ENCODE measurements around the gene ELF2.
A peak's percentile ranks its signal among the peaks of the same experiment; 100 is the strongest.

The ELF2 gene

DNA sequence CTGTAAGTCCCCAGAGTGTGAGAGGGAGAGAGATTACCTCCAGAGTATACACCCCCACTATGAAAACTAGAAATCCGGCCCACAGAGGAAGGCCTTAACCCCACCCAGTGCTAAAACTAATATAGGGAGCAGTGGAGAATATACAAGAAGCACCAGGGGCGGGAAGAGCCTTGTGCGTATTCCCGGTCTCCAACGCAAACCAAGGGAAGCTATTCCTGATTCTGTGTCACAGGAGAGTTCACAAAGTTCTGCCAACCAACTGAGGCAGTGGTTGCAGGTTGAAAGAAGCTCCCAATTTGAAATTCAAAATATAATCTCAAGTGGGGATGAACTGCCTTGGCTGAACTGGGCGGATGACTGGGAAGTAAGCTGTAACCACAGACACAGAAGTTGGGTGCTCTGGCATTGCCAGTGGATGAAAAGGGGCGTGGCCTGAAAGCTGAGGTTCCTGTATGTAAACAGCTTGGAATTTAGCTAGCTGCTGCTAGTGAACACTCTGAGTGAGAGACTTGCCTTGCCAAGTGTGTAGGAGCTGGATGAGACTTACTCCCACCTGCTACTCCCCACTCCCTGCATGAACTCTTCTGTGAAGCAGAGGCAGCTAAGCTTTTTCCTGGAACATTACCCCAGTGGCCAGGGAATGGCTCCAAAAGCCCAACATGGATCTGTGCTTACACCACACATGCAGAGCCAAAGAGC, 32.7 kb downstream of the ELF2 start:
- peak overlapping the region; percentile 11 to 92 (median 42); a peak in 21 of 22 replicates for H3K4me2 ChIP-seq
- H3K27me3 ChIP-seq = no peaks in the 10 kb centered on the region
- H3K4me3 ChIP-seq = no peak overlapping the region
- H3K27ac ChIP-seq = peak overlapping the region in 2 of 11 experiments; percentile 5 to 8; a peak in 2 of 22 replicates
- TF ChIP-seq Cebpa-rat (IDR thresholded peaks at IDR 0.05) = no peak
- peaks cover 18 to 100% (median 42%) of the 10 kb centered on the region in 11 experiments; a peak in 17 of 22 replicates for H4K20me1 ChIP-seq
- H3K9ac ChIP-seq = no peak overlapping the region
- H3K9me3 ChIP-seq (replicated peaks in 1 of 11) = peaks cover 8 to 33% (median 23%) of the 10 kb centered on the region in 11 experiments; a peak in 19 of 22 replicates
- peaks cover 30 to 77% (median 39%) of the 10 kb centered on the region in 10 experiments for H3K4me1 ChIP-seq
- peaks cover 0 to 16% (median 5%) of the 10 kb centered on the region in 11 experiments; a peak in 4 of 22 replicates for H3K36me3 ChIP-seq

DNA sequence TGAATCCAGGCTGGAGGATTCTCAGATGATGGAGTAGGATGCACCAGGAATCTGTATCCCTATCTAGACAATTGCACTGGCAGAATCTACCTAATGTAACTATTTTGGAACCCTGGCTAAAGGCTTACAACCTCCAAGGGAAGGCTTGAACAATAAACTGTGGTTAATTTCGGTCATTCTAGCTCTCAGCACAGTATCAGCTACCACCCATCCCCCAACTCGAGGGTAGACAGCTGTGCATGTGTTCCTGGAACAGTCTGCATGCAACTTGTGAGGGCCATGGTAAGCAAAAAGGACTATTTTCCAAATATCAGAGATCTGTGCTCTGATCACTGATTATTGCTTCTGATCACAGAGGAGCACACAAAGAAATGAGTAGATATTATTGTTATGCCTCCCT, 34.0 kb downstream of the ELF2 start:
- Histone ChIP-seq H3K9me3 (replicated peaks in 1 of 11) (peaks cover 8 to 33% (median 23%) of the 10 kb centered on the region in 11 experiments; a peak in 19 of 22 replicates), H3K36me3 (peaks cover 0 to 16% (median 5%) of the 10 kb centered on the region in 11 experiments; a peak in 7 of 22 replicates), H3K9ac (no peak overlapping the region), H3K27ac (no peak overlapping the region), H4K20me1 (peaks cover 18 to 100% (median 42%) of the 10 kb centered on the region in 11 experiments; a peak in 17 of 22 replicates), H3K4me3 (no peak overlapping the region), H3K4me1 (peaks cover 32 to 90% (median 45%) of the 10 kb centered on the region in 10 experiments), H3K27me3 (no peaks in the 10 kb centered on the region), H3K4me2 (peak overlapping the region; percentile 20 to 75 (median 47); a peak in 20 of 22 replicates)
- no peak for TF ChIP-seq Cebpa-rat (IDR thresholded peaks at IDR 0.05)

DNA sequence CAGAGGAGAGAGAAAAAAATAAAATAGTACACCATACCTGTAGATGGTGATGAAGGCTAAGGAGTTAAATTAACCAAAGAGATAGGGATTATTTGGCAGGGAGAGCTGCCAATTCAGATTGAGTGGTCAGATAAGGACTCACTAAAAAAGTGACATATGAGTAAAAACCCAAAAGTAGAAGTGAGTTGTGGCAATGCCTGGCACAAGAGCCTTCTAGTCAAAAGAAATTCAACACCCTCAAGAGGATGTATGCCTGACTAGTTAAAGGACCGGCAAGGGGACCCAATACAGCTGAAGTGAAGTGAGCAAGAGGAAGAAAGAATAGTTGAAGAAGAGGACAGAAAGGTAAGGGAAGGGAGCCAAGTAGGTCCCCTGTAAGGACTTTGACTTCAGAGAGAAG, 34.9 kb downstream of the ELF2 start:
- H3K27me3 ChIP-seq = no peaks in the 10 kb centered on the region
- no peak overlapping the region for H3K9ac ChIP-seq
- peaks cover 18 to 100% (median 42%) of the 10 kb centered on the region in 11 experiments; a peak in 17 of 22 replicates for H4K20me1 ChIP-seq
- peaks cover 38 to 91% (median 52%) of the 10 kb centered on the region in 10 experiments for H3K4me1 ChIP-seq
- H3K27ac ChIP-seq = no peak overlapping the region
- peak overlapping the region; percentile 20 to 75 (median 47); a peak in 20 of 22 replicates for H3K4me2 ChIP-seq
- H3K36me3 ChIP-seq = peaks cover 0 to 13% (median 7%) of the 10 kb centered on the region in 11 experiments; a peak in 9 of 22 replicates
- TF ChIP-seq Cebpa-rat (IDR thresholded peaks at IDR 0.05) = no peak
- peaks cover 8 to 24% (median 18%) of the 10 kb centered on the region in 11 experiments; a peak in 19 of 22 replicates for H3K9me3 ChIP-seq (replicated peaks in 1 of 11)
- no peak overlapping the region for H3K4me3 ChIP-seq

DNA sequence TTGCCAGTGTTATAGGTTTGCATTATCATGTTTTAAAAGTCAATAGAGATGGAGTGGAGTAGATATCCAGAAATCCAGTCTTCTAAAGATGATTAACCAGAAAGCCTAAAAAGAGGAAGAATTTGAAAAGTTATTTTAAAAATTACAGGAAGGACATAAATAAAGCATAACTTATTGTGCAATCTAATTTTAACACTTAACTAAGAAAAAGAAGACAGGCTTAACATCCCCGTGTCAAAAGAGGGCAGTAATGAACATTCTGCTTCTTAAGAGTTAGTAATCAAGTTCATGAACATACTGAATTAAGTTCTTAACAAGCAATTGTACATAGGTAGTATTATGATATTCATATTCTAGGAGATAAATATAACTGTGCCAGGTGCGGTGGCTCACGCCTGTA, 39.3 kb downstream of the ELF2 start:
- H3K4me3 ChIP-seq = peak overlapping the region in 4 of 10 experiments; percentile 7 to 30 (median 20); a peak in 2 of 20 replicates
- peaks cover 6 to 85% (median 18%) of the 10 kb centered on the region in 11 experiments; a peak in 16 of 22 replicates for H4K20me1 ChIP-seq
- TF ChIP-seq Cebpa-rat (IDR thresholded peaks at IDR 0.05) = peak in 2 of 11 experiments; percentile 32 to 34; a peak in 2 of 22 replicates
- H3K9me3 ChIP-seq (replicated peaks in 1 of 11) = no peaks in the 10 kb centered on the region
- peaks cover 18 to 64% (median 27%) of the 10 kb centered on the region in 10 experiments for H3K4me1 ChIP-seq
- no peaks in the 10 kb centered on the region for H3K27me3 ChIP-seq
- H3K27ac ChIP-seq = peak overlapping the region in 7 of 11 experiments; percentile 24 to 75 (median 57); a peak in 13 of 22 replicates
- peak overlapping the region; percentile 8 to 89 (median 74); a peak in 19 of 22 replicates for H3K4me2 ChIP-seq
- H3K9ac ChIP-seq = peak overlapping the region in 2 of 11 experiments; percentile 12 to 26; a peak in 2 of 22 replicates
- H3K36me3 ChIP-seq = peaks cover 12 to 50% (median 30%) of the 10 kb centered on the region in 11 experiments; a peak in 18 of 22 replicates

DNA sequence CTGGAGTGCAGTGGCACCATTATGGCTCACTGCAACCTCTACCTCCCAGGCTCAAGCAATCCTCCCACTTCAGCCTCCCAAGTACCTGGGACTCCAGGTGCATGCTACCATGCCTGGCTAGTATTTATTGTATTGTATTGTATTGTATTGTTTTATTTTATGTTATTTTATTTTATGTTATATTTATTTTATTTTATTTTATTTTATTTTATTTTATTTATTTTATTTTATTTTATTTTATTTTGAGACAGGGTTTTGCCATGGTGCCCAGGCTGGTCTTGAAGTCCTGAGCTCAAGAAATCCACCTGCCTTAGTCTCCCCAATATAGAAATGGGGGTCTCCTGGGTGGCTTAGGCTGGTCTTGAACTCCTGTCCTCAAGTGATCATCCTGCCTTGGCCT, 42.6 kb downstream of the ELF2 start:
- TF ChIP-seq Cebpa-rat (IDR thresholded peaks at IDR 0.05) = no peak

DNA sequence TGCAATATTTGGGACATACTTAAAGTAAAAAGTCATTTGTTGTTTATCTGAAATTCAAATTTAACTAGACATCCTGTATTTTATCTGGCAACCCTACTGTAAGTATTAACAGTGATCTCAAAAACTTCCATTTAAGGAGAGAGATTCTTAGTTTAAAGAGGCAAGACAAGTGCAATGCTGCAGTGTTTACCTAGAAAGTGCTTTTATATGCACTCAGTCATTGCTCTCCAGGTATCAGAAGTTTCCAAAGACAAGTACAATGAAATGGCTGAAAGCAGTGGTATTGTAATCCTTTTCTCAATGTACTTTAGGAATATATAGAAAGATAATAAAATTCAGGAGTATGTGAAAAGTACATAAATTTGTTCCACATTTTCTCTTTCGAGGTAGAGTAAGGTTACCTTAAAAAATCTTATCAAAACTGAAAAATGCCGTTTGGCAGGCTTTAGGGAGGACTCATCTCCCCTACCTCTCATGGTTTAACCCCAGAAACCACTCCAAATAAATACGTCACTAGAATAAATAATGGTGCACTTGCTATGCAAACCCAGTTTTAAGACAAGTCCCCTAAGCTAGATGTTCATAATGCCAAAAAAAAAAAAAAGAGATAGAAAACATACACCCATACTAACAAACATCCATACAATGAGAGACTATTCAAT, 45.7 kb downstream of the ELF2 start:
- H3K4me2 ChIP-seq = no peak overlapping the region
- H4K20me1 ChIP-seq = peaks cover 0 to 81% (median 0%) of the 10 kb centered on the region in 11 experiments; a peak in 3 of 22 replicates
- peaks cover 0 to 6% (median 0%) of the 10 kb centered on the region in 10 experiments; a peak in 3 of 20 replicates for H3K4me1 ChIP-seq
- H3K27ac ChIP-seq = no peak overlapping the region
- peaks cover 5 to 86% (median 26%) of the 10 kb centered on the region in 11 experiments; a peak in 13 of 22 replicates for H3K36me3 ChIP-seq
- no peaks in the 10 kb centered on the region for H3K27me3 ChIP-seq
- no peaks in the 10 kb centered on the region for H3K9me3 ChIP-seq (replicated peaks in 1 of 11)
- TF ChIP-seq Cebpa-rat (IDR thresholded peaks at IDR 0.05) = no peak
- H3K4me3 ChIP-seq = no peak overlapping the region
- H3K9ac ChIP-seq = no peak overlapping the region

More for the DNA sequence above, 42.6 kb downstream of the ELF2 start:
- no peaks in the 10 kb centered on the region for H3K27me3 ChIP-seq
- H3K9me3 ChIP-seq (replicated peaks in 1 of 11) = no peaks in the 10 kb centered on the region
- H3K9ac ChIP-seq = no peak overlapping the region
- no peak overlapping the region for H3K27ac ChIP-seq
- H3K4me3 ChIP-seq = no peak overlapping the region
- no peak overlapping the region for H3K4me2 ChIP-seq
- H3K36me3 ChIP-seq = peaks cover 12 to 79% (median 30%) of the 10 kb centered on the region in 11 experiments; a peak in 18 of 22 replicates
- peaks cover 0 to 82% (median 0%) of the 10 kb centered on the region in 11 experiments; a peak in 4 of 22 replicates for H4K20me1 ChIP-seq
- peaks cover 8 to 33% (median 14%) of the 10 kb centered on the region in 10 experiments; a peak in 19 of 20 replicates for H3K4me1 ChIP-seq

DNA sequence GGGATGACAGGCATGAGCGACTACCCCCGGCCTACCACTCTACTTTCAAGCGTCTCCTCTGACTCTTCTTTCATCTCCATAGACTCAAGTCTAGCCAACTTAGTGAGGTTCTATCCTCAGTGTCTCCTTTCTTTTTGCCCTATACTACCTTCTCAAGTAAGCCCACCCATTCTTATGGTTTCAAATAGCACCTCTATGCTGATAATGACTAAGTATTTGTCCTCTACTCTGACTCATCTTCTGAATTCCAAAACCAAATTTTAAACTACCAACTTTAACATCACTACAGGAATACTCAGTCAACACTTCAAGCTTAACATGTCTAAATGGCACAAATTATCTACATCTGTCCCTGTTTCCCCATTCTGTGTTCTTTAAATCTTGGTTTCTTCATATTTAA, 47.8 kb downstream of the ELF2 start:
- H3K27me3 ChIP-seq = no peaks in the 10 kb centered on the region
- no peak overlapping the region for H3K4me3 ChIP-seq
- no peaks in the 10 kb centered on the region for H3K9me3 ChIP-seq (replicated peaks in 1 of 11)
- no peaks in the 10 kb centered on the region for H3K4me1 ChIP-seq
- H3K4me2 ChIP-seq = no peak overlapping the region
- H3K9ac ChIP-seq = no peak overlapping the region
- no peak overlapping the region for H3K27ac ChIP-seq
- H3K36me3 ChIP-seq = peaks cover 0 to 84% (median 17%) of the 10 kb centered on the region in 11 experiments; a peak in 13 of 22 replicates
- TF ChIP-seq Cebpa-rat (IDR thresholded peaks at IDR 0.05) = no peak
- H4K20me1 ChIP-seq = peaks cover 0 to 91% (median 0%) of the 10 kb centered on the region in 11 experiments; a peak in 3 of 22 replicates

DNA sequence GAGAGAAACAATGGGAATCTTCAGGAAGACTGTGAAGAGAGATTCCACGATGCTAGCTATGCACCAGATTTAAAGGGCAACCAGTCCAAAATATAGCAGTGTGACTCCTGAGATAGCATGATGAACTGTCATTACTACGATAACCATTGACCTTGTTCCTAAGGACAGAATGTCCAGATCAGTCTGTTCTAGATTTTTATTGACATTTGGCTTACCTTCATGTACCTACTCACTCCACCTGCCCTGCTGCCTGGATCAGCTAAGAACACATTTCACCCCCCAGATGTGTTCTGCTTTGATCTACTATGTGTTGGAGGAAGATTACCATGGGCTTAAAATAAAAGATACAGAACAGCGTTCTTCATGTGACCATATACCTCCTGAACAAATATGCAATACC, 50.1 kb downstream of the ELF2 start:
- H4K20me1 ChIP-seq = peaks cover 0 to 94% (median 0%) of the 10 kb centered on the region in 11 experiments; a peak in 3 of 22 replicates
- peaks cover 0 to 84% (median 28%) of the 10 kb centered on the region in 11 experiments; a peak in 18 of 22 replicates for H3K36me3 ChIP-seq
- H3K27ac ChIP-seq = no peak overlapping the region
- H3K27me3 ChIP-seq = no peaks in the 10 kb centered on the region
- H3K4me3 ChIP-seq = no peak overlapping the region
- no peaks in the 10 kb centered on the region for H3K4me1 ChIP-seq
- H3K4me2 ChIP-seq = no peak overlapping the region
- H3K9ac ChIP-seq = no peak overlapping the region
- TF ChIP-seq Cebpa-rat (IDR thresholded peaks at IDR 0.05) = no peak
- no peaks in the 10 kb centered on the region for H3K9me3 ChIP-seq (replicated peaks in 1 of 11)
